ENCODE data around the gene JAKMIP3.

Gene JAKMIP3

DNA sequence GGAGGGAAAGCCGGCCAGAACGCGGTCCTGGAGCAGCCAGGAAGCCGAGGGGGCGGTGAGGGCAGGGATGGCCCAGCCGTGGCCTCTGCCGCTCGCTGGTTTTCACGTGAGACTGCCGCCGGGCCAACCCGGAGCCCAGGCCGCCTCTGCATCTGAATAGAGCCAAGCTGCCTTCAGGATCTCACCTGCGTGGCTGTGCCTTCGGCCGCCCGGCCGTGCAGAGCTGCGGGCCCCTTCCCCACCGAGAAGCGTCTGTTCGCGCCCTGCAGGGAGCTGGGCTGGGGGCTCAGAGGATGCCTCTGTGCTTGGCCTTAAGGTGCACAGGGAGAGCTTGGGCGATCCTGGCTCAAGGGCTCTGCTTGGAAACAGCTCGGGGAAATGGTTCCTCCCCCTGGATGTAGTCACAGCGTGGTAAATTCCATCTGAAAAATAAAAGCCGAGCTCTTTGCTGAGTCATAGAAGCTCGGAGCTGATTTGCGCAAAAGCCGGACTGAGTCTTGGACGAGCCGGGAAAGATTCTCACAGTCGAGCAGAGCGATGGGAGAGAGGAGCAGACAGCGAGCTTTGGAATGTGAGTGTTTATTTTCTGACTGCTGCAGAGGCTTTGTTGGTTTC lies at the start of gene JAKMIP3:
TSS of gene JAKMIP3 (plus strand) at position 456 of the 615 bp plus-strand sequence. CDS start 38,863 bp downstream, outside the sequence.
- intact Hi-C loops (cut with DNase I), result no loop called here
- DNase-seq, result peak; percentile 58 to 93 (median 72)

DNA sequence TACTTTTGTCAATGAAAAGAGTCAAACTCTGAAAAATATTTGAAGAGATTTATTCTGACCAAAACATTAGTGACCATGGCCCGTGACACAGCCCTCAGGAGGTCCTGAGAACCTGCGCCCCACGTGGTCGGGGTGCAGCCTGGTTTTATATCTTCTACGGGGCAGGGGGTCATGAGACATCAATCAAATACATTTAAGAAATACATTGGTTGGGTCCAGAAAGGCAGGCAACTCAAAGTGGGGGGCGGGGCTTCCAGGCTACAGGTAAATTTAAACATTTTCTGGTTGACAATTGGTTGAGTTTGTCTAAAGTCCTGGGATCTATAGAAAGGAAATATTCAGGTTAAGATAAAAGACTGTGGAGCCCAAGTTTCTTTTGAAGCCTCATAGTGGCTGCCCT lies 49.2 kb upstream of the JAKMIP3 start:
- intact Hi-C loops (cut with DNase I), result no loop called here
- peak in 1 of 10 donors; percentile 27 for DNase-seq

DNA sequence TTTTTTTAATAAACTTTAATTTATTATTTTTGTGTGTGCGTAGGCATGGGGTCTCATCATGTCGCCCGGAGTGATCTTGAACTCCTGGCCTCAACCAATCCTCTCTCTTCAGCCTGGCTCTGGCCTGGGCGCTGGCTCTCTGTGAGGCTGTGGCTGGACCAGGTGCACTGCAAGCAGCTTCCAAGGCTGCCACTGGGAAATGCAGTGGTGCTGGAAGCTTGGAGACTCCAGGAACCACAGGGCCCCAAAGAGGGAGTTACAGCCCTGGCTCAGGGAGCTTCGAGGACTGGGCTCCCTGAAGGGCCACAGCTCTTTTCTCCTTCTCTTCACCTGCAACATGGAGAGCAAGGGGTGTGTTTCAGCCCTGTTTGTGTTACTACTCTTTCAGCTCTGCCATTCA lies 47.3 kb upstream of the JAKMIP3 start:
- intact Hi-C loops (cut with DNase I), result no loop called here
- peak in 2 of 10 donors; percentile 50 to 63 for DNase-seq

DNA sequence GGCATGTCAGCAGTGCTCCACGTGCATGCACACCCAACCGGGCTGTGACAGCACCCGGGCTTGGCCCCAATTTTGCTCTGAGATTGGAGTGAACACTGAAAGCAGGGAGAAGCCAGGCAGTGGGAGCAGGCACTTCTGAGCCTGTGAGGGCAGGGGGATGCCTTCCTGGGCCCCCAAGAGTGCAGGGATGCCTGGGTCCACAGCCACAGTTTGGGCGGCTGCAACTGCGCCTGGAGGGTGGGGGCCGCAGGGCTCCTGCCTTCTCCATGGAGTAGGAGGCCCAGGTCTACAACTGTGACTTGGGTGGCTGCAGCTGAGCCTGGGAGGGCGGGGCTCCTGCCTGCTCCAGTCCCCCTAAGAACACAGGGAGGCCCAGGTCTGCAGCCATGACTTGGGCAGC lies 46.4 kb upstream of the JAKMIP3 start:
- peak in 2 of 10 donors; percentile 49 to 63 for DNase-seq

GRCh38 chr10:132020456-132020855 lies 45.3 kb upstream of the JAKMIP3 start:
- intact Hi-C loops (cut with DNase I), result loop anchor here (10.0 kb wide), 1 partner anchor 56 kb away; no protein-coding TSS in a partner anchor
- DNase-seq, result peak in 3 of 10 donors; percentile 29 to 61 (median 46)

More for the DNA sequence above, 46.4 kb upstream of the JAKMIP3 start:
- intact Hi-C loops (cut with DNase I), result no loop called here

DNA sequence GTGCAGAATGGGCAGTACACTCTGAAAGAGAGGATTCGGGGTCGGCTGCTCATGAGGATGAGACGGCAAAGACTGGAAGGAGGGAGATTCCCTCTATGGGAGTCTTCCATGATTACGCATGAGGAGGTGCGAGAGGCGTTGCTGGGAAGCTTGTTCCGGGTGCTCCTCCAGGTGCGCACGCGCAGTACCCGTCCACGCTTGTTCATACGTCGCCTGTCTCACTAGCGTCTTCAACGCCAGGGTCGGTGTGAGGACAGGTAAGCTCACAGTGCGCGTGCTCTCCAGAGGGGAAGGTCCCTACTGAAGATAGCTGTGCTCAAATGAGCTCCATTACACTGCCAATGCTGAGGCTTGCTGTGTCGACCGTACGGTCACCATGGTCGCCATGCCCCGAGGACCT lies 44.7 kb upstream of the JAKMIP3 start:
- intact Hi-C loops (cut with DNase I), result loop anchor here (10.0 kb wide), 1 partner anchor 56 kb away; no protein-coding TSS in a partner anchor
- DNase-seq, result peak in 3 of 10 donors; percentile 47 to 72 (median 61)

DNA sequence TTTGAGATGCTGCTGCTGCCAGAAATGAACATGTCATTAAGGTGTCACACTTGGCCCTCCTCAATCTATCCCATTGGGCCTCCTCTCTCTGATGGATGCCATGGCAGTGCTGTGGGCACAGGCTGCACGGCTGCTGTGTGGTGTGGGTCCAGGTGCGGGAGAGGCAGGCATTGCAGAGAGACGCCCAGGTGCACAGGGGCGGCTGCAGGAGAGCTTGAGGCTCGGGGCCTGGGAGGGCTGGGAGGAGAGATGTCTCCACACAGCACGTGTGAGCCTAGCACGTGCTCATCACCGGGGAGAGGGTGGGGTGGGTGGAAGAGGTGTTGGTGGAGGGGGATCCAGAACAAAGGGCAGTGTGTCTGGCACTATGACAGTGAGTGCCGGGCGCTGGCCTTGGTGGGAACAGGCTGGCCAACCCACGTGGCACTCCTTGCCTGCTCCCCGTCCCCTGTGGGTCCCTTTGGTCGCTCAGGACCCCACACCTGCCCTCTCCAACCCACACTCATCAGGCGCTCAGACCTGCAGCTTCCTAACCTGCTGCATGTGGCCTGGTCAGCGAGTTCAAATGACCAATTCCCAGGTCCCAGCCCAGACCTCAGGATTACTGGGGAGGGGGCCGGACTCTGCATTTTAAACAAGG lies 44.1 kb upstream of the JAKMIP3 start:
- intact Hi-C loops (cut with DNase I), result loop anchor here (2.0 to 10.0 kb wide), 2 partner anchors 57 to 137 kb away; no protein-coding TSS in a partner anchor
- peak in 3 of 10 donors; percentile 59 to 80 (median 80) for DNase-seq

- DNase-seq, result peak in 2 of 10 donors; percentile 57 to 68
- intact Hi-C loops (cut with DNase I), result loop anchor here (2.0 to 10.0 kb wide), 2 partner anchors 57 to 137 kb away; no protein-coding TSS in a partner anchor
Observed at GRCh38 chr10:132022241-132022640, 43.5 kb upstream of the JAKMIP3 start.

DNA sequence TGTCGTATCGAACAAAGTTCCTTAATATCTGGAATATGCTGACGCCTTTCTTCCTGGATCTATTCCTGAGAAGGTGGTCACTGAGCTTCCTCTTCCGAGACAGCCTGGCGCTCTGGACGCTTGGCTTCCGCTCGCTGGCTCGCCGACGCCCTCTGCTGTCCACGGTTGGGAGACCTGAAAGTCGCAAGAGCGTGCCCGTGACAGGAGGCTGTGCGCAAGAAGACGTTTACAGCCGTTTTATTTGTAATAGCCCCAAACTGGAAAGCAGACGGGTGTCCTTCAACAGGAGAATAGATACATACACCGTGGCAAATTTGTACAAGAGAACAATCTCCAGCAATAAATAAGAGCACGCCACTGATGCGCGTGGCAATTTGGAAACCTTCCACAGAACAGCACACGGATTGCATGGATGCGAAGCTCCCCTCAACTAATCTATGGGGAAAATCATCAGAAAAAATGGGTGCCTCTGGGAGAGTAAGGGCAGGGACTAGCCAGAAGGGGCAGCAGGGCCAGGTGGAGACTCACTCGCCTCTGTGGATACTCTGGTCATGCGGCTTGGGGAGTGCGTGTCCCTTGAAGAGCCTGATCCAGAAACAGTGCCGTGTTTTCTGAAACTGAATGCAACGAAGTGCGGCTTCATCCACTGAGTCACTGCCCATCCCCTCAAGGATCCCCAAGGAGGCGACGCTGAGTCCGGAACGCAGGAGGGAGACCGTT lies 42.5 kb upstream of the JAKMIP3 start:
- intact Hi-C loops (cut with DNase I), result loop anchor here (1.0 to 10.0 kb wide), 3 partner anchors 42 to 138 kb away; partner anchors contain the start of gene BNIP3
- peak; percentile 68 to 98 (median 90) for DNase-seq

- intact Hi-C loops (cut with DNase I), result loop anchor here (10.0 kb wide), 1 partner anchor 63 kb away; no protein-coding TSS in a partner anchor
- DNase-seq, result no peak
Observed at GRCh38 chr10:132027423-132027983, 38.2 kb upstream of the JAKMIP3 start.

GRCh38 chr10:132028706-132029105 lies 37.0 kb upstream of the JAKMIP3 start:
- no peak for DNase-seq
- intact Hi-C loops (cut with DNase I), result loop anchor here (10.0 kb wide), 1 partner anchor 64 kb away; no protein-coding TSS in a partner anchor

- intact Hi-C loops (cut with DNase I), result no loop called here
- peak in 1 of 10 donors; percentile 9 for DNase-seq
Observed at GRCh38 chr10:132030898-132031463, 34.8 kb upstream of the JAKMIP3 start.

DNA sequence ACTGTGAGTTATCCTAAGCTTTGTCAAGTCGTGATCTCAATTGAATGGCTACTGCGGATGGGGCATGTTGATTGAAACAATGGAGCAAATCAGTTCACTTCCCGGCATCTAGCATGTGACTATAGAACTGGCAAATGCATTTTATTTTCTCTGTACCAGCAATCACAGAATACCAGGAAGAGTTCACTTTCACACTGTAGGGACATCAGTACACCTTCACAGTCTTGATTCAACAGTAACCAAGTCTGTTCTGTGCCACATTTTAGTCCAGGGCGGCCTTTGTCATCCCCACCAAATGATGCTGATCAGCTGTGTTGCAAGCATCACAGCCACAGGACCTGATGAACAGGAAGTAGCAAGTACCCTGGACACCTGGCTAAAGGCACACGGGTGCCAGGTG lies 32.1 kb upstream of the JAKMIP3 start:
- intact Hi-C loops (cut with DNase I), result no loop called here
- DNase-seq, result no peak

GRCh38 chr10:132035476-132035875 lies 30.3 kb upstream of the JAKMIP3 start:
- intact Hi-C loops (cut with DNase I), result no loop called here
- peak in 3 of 10 donors; percentile 45 to 53 (median 52) for DNase-seq

DNA sequence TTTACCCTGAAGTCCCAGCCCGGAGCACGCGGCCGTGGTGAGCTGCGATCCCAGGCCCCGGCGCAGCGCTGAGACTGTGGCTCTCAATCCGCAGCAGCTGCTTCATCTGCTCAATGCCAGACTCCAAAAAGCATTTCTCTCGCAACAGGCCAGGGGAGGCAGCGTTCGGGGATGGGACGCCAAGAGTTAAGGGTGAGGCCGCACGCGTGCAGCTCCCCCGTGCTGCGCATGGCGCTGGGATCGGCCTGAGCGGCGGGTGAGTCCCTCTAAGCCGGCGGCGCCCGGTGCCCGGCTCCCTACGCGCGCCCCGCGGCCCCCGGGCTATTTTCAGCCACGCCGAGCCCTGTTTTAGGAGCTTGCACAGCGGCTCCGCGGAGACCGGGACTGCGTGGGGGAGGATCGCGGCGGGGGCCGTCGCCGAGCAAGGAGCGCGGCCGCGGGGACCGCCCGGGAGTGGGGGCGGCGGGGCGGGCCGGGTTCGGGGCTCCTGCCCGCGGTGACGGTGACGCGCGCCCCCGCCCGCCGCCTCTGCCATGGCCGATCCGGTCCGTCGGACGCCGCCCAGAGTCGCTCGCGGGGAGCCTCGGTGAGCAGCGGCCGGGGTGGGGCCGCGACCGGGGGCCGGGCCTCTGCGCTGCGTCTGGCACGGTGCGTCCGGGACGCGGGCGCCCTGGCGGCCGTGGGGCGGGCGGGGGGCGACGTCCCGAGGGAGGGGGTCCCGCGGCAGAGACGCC lies 29.4 kb upstream of the JAKMIP3 start:
- intact Hi-C loops (cut with DNase I), result no loop called here

DNA sequence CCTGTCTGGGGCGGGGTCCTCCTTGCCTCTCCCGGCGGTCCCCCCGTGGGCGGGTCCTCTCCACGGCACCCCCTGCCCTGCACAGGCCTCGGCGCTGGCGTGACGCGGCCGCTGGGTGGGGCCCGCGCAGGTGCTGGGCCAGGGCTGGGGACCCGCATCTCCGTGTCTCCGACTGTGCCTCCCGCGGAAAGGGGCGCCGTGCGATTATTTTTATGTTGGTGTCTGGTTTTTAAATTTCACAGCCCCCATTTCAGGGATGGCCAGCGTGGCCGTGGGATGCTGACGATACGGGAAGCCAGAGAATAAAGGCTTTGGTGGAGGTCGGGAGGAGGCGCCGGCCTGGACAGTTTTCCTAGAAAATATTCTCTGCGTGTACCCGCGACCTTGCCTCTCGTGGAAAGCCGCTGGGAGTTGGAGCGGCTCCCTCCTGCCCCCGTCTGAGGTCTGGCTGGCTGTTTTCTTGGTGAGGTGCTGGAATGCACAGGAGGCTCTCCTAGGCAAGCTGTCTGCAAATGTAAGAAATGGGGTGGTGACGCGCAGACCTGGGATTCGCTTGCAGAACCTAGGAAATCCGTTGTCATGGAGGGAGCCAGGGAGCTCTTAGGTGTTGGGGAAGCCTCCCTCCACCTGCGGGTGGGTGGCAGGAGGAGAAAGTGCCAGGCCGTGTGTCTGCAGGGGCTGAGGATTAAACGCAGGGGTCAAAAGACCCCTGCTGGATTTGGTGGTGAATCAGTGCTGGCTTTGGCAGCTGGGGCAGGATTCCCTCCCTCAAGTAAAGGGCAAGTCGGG lies 28.7 kb upstream of the JAKMIP3 start:
- intact Hi-C loops (cut with DNase I), result no loop called here
- peak; percentile 33 to 92 (median 61) for DNase-seq

More for the DNA sequence above, 29.4 kb upstream of the JAKMIP3 start:
- DNase-seq, result peak; percentile 34 to 92 (median 60)

GRCh38 chr10:132037676-132037975 lies 28.1 kb upstream of the JAKMIP3 start:
- peak in 3 of 10 donors; percentile 63 to 76 (median 73) for DNase-seq

DNA sequence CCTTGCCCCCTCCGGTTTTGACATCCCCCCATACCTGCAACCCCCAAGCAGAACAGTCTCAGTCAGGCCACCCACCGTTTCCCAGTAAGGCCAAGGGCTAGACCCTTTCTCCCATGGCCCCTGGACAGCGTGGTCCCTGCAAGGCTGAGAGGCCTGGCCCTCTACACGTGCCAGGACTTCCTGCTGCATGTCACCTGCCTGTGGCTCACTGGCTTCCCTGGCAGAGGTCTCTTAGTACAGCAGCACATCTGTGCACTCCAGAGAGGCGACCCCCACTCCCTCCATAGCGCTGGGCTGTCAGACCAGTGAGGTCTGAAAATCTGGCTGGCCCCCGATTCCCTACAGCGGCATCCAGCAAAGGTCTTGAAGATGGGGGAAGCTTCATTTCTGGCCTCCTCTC lies 26.4 kb upstream of the JAKMIP3 start:
- DNase-seq, result peak in 2 of 10 donors; percentile 46 to 51
- intact Hi-C loops (cut with DNase I), result no loop called here

More at GRCh38 chr10:132037676-132037975, 28.1 kb upstream of the JAKMIP3 start:
- intact Hi-C loops (cut with DNase I), result no loop called here

DNA sequence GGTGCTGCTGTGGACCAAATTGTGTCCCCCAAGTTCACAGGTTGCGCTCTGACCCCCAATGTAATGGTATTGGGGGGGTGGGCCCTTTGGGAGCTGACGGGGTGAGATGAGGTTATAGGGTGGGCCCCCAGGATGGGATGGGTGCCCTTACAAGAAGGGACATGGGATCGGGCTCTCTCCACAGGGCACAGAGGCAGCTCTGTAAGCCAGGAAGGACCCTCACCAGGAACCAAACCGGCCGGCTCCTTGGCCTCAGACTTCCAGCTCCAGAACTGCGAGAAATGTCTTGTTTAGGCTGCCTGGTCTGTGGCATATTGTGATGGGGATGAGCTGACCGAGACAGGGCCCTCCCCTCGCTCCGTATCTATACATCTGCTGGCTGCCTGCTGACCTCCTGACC lies 25.7 kb upstream of the JAKMIP3 start:
- peak in 2 of 10 donors; percentile 37 to 43 for DNase-seq

More for the DNA sequence above, 25.7 kb upstream of the JAKMIP3 start:
- intact Hi-C loops (cut with DNase I), result no loop called here
